ENCODE measurements around the gene CCNY.
"Not testable (repeated sequence)": the region's sequence is repeated elsewhere in the genome, so short reads cannot be mapped to it uniquely, and the experiment has no call there.

Gene CCNY

GRCh38 chr10:35353395-35353794, 17.1 kb downstream of the CCNY start:
- peaks cover 39% of the 10 kb centered on the region for H3K79me2 ChIP-seq
- H3K4me1 ChIP-seq, result peaks cover 6% of the 10 kb centered on the region
- no peak overlapping the region for H3K4me3 ChIP-seq (ENCODE audit: low read depth, low read length)
- H3K27me3 ChIP-seq (ENCODE audit: control insufficient read depth, insufficient read depth, low read length), result no peaks in the 10 kb centered on the region
- H3K9me3 ChIP-seq (ENCODE audit: control insufficient read depth, low read length), result no peaks in the 10 kb centered on the region
- TF ChIP-seq CTCF (IDR thresholded peaks at IDR 0.05), result no peak
- no peak overlapping the region for H3K4me2 ChIP-seq (ENCODE audit: low read length)
- H3K9ac ChIP-seq, result no peak overlapping the region
- no peak overlapping the region for H2AFZ ChIP-seq
- no peak overlapping the region for H3K27ac ChIP-seq
- H3K36me3 ChIP-seq (ENCODE audit: control insufficient read depth, insufficient read depth, low read length), result no peaks in the 10 kb centered on the region

GRCh38 chr10:35353805-35354204, 17.5 kb downstream of the CCNY start:
- H3K9ac ChIP-seq, result no peak overlapping the region
- peaks cover 41% of the 10 kb centered on the region for H3K79me2 ChIP-seq
- H3K27me3 ChIP-seq (ENCODE audit: control insufficient read depth, insufficient read depth, low read length), result no peaks in the 10 kb centered on the region
- no peak for TF ChIP-seq CTCF (IDR thresholded peaks at IDR 0.05)
- H3K4me1 ChIP-seq, result peaks cover 6% of the 10 kb centered on the region
- no peak overlapping the region for H2AFZ ChIP-seq
- no peak overlapping the region for H3K4me3 ChIP-seq (ENCODE audit: low read depth, low read length)
- H3K27ac ChIP-seq, result no peak overlapping the region
- no peaks in the 10 kb centered on the region for H3K36me3 ChIP-seq (ENCODE audit: control insufficient read depth, insufficient read depth, low read length)
- H3K4me2 ChIP-seq (ENCODE audit: low read length), result no peak overlapping the region
- no peaks in the 10 kb centered on the region for H3K9me3 ChIP-seq (ENCODE audit: control insufficient read depth, low read length)

GRCh38 chr10:35354257-35354656, 17.9 kb downstream of the CCNY start:
- H3K36me3 ChIP-seq (ENCODE audit: control insufficient read depth, insufficient read depth, low read length); H3K27me3 ChIP-seq (ENCODE audit: control insufficient read depth, insufficient read depth, low read length); H2AFZ ChIP-seq; H3K4me3 ChIP-seq (ENCODE audit: low read depth, low read length); H3K4me2 ChIP-seq (ENCODE audit: low read length); H3K27ac ChIP-seq; H3K9ac ChIP-seq; H3K9me3 ChIP-seq (ENCODE audit: control insufficient read depth, low read length); H3K4me1 ChIP-seq: not testable (repeated sequence)
- H3K79me2 ChIP-seq, result peaks cover 41% of the 10 kb centered on the region

- Histone ChIP-seq H3K79me2 (peaks cover 37% of the 10 kb centered on the region), H3K9me3 (ENCODE audit: control insufficient read depth, low read length) (no peaks in the 10 kb centered on the region), H3K4me2 (ENCODE audit: low read length) (no peak overlapping the region), H3K4me1 (no peaks in the 10 kb centered on the region), H3K27ac (no peak overlapping the region), H3K9ac (no peak overlapping the region), H3K27me3 (ENCODE audit: control insufficient read depth, insufficient read depth, low read length) (no peaks in the 10 kb centered on the region), H2AFZ (no peak overlapping the region), H3K36me3 (ENCODE audit: control insufficient read depth, insufficient read depth, low read length) (no peaks in the 10 kb centered on the region), H3K4me3 (ENCODE audit: low read depth, low read length) (no peak overlapping the region)
- TF ChIP-seq CTCF (IDR thresholded peaks at IDR 0.05), result no peak
Observed at GRCh38 chr10:35355971-35356724, 19.8 kb downstream of the CCNY start.

GRCh38 chr10:35356725-35357092, 20.4 kb downstream of the CCNY start:
- no peaks in the 10 kb centered on the region for H3K27me3 ChIP-seq (ENCODE audit: control insufficient read depth, insufficient read depth, low read length)
- no peak overlapping the region for H3K27ac ChIP-seq
- H3K9ac ChIP-seq, result no peak overlapping the region
- H3K4me1 ChIP-seq, result no peaks in the 10 kb centered on the region
- no peaks in the 10 kb centered on the region for H3K9me3 ChIP-seq (ENCODE audit: control insufficient read depth, low read length)
- TF ChIP-seq CTCF (IDR thresholded peaks at IDR 0.05), result no peak
- H3K36me3 ChIP-seq (ENCODE audit: control insufficient read depth, insufficient read depth, low read length), result no peaks in the 10 kb centered on the region
- no peak overlapping the region for H3K4me2 ChIP-seq (ENCODE audit: low read length)
- no peak overlapping the region for H2AFZ ChIP-seq
- no peak overlapping the region for H3K4me3 ChIP-seq (ENCODE audit: low read depth, low read length)
- peaks cover 32% of the 10 kb centered on the region for H3K79me2 ChIP-seq
